Mucosa of stomach (tissue), 1 donor: ENCODE results near the gene KAT6B.

ENCODE experiments used
- H3K27me3 ChIP-seq: one replicate; pipeline ENCODE4 v1.7.0; 2013; ENCODE audit warnings: mild to moderate bottlenecking, low read length; ENCODE audit not compliant: control insufficient read depth, insufficient read depth
- H3K36me3 ChIP-seq: one replicate; pipeline ENCODE4 v1.7.0; 2013; ENCODE audit warnings: low read length; ENCODE audit not compliant: control insufficient read depth, insufficient read depth
- H3K4me1 ChIP-seq: one replicate; pipeline ENCODE4 v1.7.0; 2013; ENCODE audit warnings: mild to moderate bottlenecking, low read length; ENCODE audit not compliant: control insufficient read depth, insufficient read depth
- H3K4me3 ChIP-seq: one replicate; pipeline ENCODE4 v1.7.0; 2013; ENCODE audit warnings: low read length
- H3K9ac ChIP-seq: one replicate; pipeline ENCODE4 v1.7.0; 2013; ENCODE audit warnings: mild to moderate bottlenecking, low read length, moderate library complexity
- H3K9me3 ChIP-seq: one replicate; pipeline ENCODE4 v1.7.0; 2013; ENCODE audit warnings: mild to moderate bottlenecking, low read length, moderate library complexity; ENCODE audit not compliant: control insufficient read depth
- donor health status: Pancreatic carcinoma.

KAT6B gene

GRCh38 chr10:75021379-75022249, 195.2 kb downstream of the KAT6B start:
- Histone ChIP-seq H3K9me3 (no peaks in the 10 kb centered on the region), H3K9ac (no peak overlapping the region), H3K27me3 (no peaks in the 10 kb centered on the region), H3K4me1 (peaks cover 26% of the 10 kb centered on the region), H3K4me3 (no peak overlapping the region), H3K36me3 (peaks cover 5% of the 10 kb centered on the region)

- no peaks in the 10 kb centered on the region for H3K9me3 ChIP-seq
- no peak overlapping the region for H3K4me3 ChIP-seq
- no peaks in the 10 kb centered on the region for H3K27me3 ChIP-seq
- peaks cover 5% of the 10 kb centered on the region for H3K36me3 ChIP-seq
- peaks cover 26% of the 10 kb centered on the region for H3K4me1 ChIP-seq
- no peak overlapping the region for H3K9ac ChIP-seq
Observed at GRCh38 chr10:75023074-75023473, 196.7 kb downstream of the KAT6B start.

DNA sequence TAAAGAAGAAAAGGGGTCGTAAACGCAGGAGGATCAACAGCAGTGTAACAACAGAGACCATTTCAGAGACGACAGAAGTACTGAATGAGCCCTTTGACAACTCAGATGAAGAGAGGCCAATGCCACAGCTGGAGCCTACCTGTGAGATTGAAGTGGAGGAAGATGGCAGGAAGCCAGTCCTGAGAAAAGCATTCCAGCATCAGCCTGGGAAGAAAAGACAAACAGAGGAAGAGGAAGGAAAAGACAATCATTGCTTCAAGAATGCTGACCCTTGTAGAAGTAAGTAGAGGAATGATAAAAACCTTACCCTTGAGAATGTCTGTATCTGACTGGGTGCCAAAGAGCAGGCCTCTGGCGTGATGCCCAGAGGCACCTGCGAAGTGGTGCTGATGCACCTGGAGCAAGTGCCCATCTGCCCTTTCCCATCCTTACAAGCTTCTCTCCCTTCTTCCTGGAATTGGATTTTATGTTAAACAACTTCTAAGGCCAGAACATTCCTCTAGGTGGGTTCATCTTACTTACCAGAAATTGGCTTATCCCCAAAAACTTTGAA, 198.6 kb downstream of the KAT6B start:
- no peak overlapping the region for H3K4me3 ChIP-seq
- H3K9me3 ChIP-seq = no peaks in the 10 kb centered on the region
- H3K9ac ChIP-seq = no peak overlapping the region
- peaks cover 26% of the 10 kb centered on the region for H3K4me1 ChIP-seq
- H3K36me3 ChIP-seq = peaks cover 5% of the 10 kb centered on the region
- no peaks in the 10 kb centered on the region for H3K27me3 ChIP-seq

GRCh38 chr10:75028049-75028448, 201.6 kb downstream of the KAT6B start:
- H3K9me3 ChIP-seq = no peaks in the 10 kb centered on the region
- no peaks in the 10 kb centered on the region for H3K27me3 ChIP-seq
- peaks cover 4% of the 10 kb centered on the region for H3K4me1 ChIP-seq
- H3K36me3 ChIP-seq = peaks cover 5% of the 10 kb centered on the region
- H3K4me3 ChIP-seq = no peak overlapping the region
- H3K9ac ChIP-seq = no peak overlapping the region

GRCh38 chr10:75028748-75029147, 202.3 kb downstream of the KAT6B start:
- peaks cover 5% of the 10 kb centered on the region for H3K36me3 ChIP-seq
- H3K4me3 ChIP-seq = no peak overlapping the region
- H3K9ac ChIP-seq = no peak overlapping the region
- no peaks in the 10 kb centered on the region for H3K27me3 ChIP-seq
- H3K9me3 ChIP-seq = no peaks in the 10 kb centered on the region
- H3K4me1 ChIP-seq = no peaks in the 10 kb centered on the region

DNA sequence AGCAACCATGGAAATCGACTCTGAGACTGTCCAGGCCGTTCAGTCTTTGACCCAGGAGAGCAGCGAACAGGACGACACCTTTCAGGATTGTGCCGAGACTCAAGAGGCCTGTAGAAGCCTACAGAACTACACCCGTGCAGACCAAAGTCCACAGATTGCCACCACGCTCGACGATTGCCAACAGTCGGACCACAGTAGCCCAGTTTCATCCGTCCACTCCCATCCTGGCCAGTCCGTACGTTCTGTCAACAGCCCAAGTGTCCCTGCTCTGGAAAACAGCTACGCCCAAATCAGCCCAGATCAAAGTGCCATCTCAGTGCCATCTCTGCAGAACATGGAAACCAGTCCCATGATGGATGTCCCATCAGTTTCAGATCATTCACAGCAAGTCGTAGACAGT, 203.0 kb downstream of the KAT6B start:
- H3K9ac ChIP-seq = no peak overlapping the region
- H3K4me1 ChIP-seq = no peaks in the 10 kb centered on the region
- H3K36me3 ChIP-seq = peaks cover 5% of the 10 kb centered on the region
- H3K9me3 ChIP-seq = no peaks in the 10 kb centered on the region
- no peak overlapping the region for H3K4me3 ChIP-seq
- no peaks in the 10 kb centered on the region for H3K27me3 ChIP-seq

DNA sequence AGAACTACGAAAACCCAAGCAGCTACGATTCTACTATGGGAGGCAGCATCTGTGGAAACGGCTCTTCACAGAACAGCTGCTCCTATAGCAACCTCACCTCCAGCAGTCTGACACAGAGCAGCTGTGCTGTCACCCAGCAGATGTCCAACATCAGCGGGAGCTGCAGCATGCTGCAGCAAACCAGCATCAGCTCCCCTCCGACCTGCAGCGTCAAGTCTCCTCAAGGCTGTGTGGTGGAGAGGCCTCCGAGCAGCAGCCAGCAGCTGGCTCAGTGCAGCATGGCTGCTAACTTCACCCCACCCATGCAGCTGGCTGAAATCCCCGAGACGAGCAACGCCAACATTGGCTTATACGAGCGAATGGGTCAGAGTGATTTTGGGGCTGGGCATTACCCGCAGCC, 203.5 kb downstream of the KAT6B start:
- Histone ChIP-seq H3K4me3 (no peak overlapping the region), H3K9me3 (no peaks in the 10 kb centered on the region), H3K27me3 (no peaks in the 10 kb centered on the region), H3K9ac (no peak overlapping the region), H3K4me1 (no peaks in the 10 kb centered on the region), H3K36me3 (peaks cover 5% of the 10 kb centered on the region)

- H3K4me1 ChIP-seq = no peaks in the 10 kb centered on the region
- H3K9ac ChIP-seq = no peak overlapping the region
- H3K36me3 ChIP-seq = peaks cover 5% of the 10 kb centered on the region
Observed at GRCh38 chr10:75030371-75030770, 204.0 kb downstream of the KAT6B start.

DNA sequence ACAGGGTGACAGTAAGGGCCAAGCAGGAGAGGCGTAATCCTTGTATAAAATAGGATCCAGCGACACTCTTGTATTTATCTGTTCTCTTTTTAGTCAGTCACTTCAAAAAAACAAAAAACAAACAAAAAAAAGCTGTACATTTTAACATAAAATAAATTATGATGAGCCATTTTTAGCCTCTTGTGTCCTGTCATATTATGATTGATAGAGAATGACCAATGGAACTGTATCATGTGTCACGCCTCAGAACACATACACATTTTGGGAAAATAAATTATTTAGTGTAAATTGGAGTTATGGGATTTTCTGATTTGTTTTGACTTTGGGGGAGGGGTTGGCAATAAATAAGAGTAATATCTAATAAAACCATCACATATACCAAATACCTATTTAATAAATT, 205.7 kb downstream of the KAT6B start:
- no peaks in the 10 kb centered on the region for H3K27me3 ChIP-seq
- H3K36me3 ChIP-seq = no peaks in the 10 kb centered on the region

More at GRCh38 chr10:75030371-75030770, 204.0 kb downstream of the KAT6B start:
- no peaks in the 10 kb centered on the region for H3K27me3 ChIP-seq
- no peak overlapping the region for H3K4me3 ChIP-seq
- H3K9me3 ChIP-seq = no peaks in the 10 kb centered on the region

GRCh38 chr10:75032813-75033212, 206.4 kb downstream of the KAT6B start:
- Histone ChIP-seq H3K27me3 (no peaks in the 10 kb centered on the region), H3K4me3 (no peak overlapping the region), H3K9me3 (no peaks in the 10 kb centered on the region), H3K36me3 (no peaks in the 10 kb centered on the region), H3K9ac (no peak overlapping the region), H3K4me1 (no peaks in the 10 kb centered on the region)

More for the DNA sequence above, 205.7 kb downstream of the KAT6B start:
- Histone ChIP-seq H3K9ac (no peak overlapping the region), H3K4me1 (no peaks in the 10 kb centered on the region), H3K9me3 (no peaks in the 10 kb centered on the region), H3K4me3 (no peak overlapping the region)

DNA sequence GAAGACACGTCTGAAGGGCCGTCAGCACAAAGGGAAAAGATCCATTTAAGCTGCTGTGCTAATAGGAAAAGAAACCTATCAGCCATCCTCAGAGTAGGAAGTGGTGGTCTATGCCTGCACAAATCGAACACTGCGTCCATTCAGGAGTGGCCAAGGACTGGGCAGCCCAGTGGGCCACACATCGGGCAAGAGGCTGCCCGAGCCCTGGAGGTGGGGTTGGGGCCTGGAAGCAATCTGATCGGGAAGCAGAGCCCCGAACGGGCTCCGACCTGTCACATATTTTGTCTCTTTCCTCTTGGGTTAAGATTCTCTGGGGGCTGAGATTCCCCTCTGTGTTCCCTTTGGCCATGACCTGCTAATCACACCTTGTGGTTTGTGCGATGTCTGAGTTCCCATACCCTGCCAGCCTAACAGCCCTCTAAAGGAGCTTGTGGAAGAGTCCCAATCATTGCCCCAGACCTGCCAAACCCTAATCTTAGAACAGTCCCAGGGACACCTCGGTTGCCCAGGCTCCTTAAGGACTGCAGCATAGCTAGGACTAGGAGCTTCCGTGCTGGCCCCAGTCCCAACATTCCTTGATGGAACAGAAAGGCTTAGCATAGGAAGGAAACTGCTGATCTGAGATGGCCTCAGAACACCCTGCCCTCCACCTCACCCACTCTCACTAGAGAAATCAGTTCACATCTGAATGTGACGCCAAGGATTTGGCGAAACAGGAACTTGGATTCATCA, 207.2 kb downstream of the KAT6B start:
- Histone ChIP-seq H3K4me1 (no peaks in the 10 kb centered on the region), H3K9me3 (no peaks in the 10 kb centered on the region), H3K36me3 (no peaks in the 10 kb centered on the region), H3K27me3 (no peaks in the 10 kb centered on the region), H3K4me3 (no peak overlapping the region), H3K9ac (no peak overlapping the region)

DNA sequence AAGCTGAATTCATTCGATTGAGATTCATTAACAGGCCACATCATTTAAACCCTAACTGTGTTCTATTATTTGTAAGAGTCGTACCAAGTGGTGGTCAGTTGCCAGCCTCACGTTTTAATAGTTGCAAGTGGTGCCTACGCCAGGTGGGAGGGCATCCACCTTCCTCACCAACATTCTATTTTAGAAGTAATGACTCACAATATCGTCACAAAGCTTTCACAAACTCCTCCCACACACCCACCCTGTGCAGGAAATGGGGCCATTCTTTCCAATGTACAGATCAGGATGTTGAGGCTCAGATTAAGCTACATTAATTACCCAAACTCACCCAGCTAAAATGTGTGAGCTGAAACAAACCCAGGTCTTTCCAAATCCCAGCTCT, 207.7 kb downstream of the KAT6B start:
- Histone ChIP-seq H3K27me3 (no peaks in the 10 kb centered on the region), H3K9ac (no peak overlapping the region), H3K9me3 (no peaks in the 10 kb centered on the region), H3K36me3 (no peaks in the 10 kb centered on the region), H3K4me3 (no peak overlapping the region), H3K4me1 (no peaks in the 10 kb centered on the region)
